Mesenchymal stem cell (in vitro differentiated cells and primary cell): Measurements from ENCODE around the gene MOCOS.

Source experiments
- DNase-seq: peaks from one replicate; pipeline ENCODE4 v3.0.0-alpha.2; 2013
- H2AFZ ChIP-seq: one replicate; pipeline ENCODE4 v1.6.1; 2013; ENCODE audit warnings: low read depth, mild to moderate bottlenecking, control low read depth, inconsistent platforms, low read length, moderate library complexity
- H2AK5ac ChIP-seq: 2 replicates; pipeline ENCODE4 v1.6.1; 2013; ENCODE audit warnings: low read length, moderate library complexity, mild to moderate bottlenecking, inconsistent platforms; ENCODE audit not compliant: severe bottlenecking
- H2BK120ac ChIP-seq: one replicate; pipeline ENCODE4 v1.6.1; 2013; ENCODE audit warnings: low read depth, mild to moderate bottlenecking, inconsistent platforms, low read length, moderate library complexity
- H2BK12ac ChIP-seq, 2 experiments: one replicate each; pipeline ENCODE4 v1.6.1; 2013; ENCODE audit warnings: inconsistent platforms in 2 of 2, low read length in 2 of 2, mild to moderate bottlenecking in 2 of 2, moderate library complexity in 2 of 2, control low read depth in 1 of 2
- H2BK15ac ChIP-seq: one replicate; pipeline ENCODE4 v1.6.1; 2013; ENCODE audit warnings: mild to moderate bottlenecking, low read depth, inconsistent platforms; ENCODE audit not compliant: poor library complexity, severe bottlenecking
- H2BK5ac ChIP-seq: 2 replicates; pipeline ENCODE4 v1.6.1; 2013; ENCODE audit warnings: low read depth, mild to moderate bottlenecking, low read length, control low read depth, inconsistent platforms; ENCODE audit not compliant: poor library complexity, severe bottlenecking
- H3K14ac ChIP-seq, 2 experiments: one replicate each; pipeline ENCODE4 v1.6.1; 2013; ENCODE audit warnings: inconsistent platforms in 2 of 2, low read length in 2 of 2, control low read depth in 1 of 2, mild to moderate bottlenecking in 1 of 2, moderate library complexity in 1 of 2
- H3K18ac ChIP-seq, 2 experiments: one replicate each; pipeline ENCODE4 v1.6.1; 2013; ENCODE audit warnings: inconsistent platforms in 2 of 2, low read length in 2 of 2, control low read depth in 1 of 2, low read depth in 1 of 2, mild to moderate bottlenecking in 1 of 2
- H3K23ac ChIP-seq, 2 experiments: one replicate each; pipeline ENCODE4 v1.6.1; 2013; ENCODE audit warnings: inconsistent platforms in 2 of 2, low read length in 2 of 2, mild to moderate bottlenecking in 2 of 2, moderate library complexity in 2 of 2, control low read depth in 1 of 2
- H3K27ac ChIP-seq: 2 replicates; pipeline ENCODE4 v1.5.1; 2013; ENCODE audit warnings: mild to moderate bottlenecking, moderate library complexity, low read length, control low read depth, inconsistent platforms; ENCODE audit not compliant: poor library complexity, severe bottlenecking
- H3K27me3 ChIP-seq, 2 experiments: 2 replicates each; pipeline versions ENCODE4 v1.6.1 to v1.7.0; 2013; ENCODE audit warnings: low read length in 2 of 2, mild to moderate bottlenecking in 2 of 2, moderate library complexity in 2 of 2, control low read depth in 1 of 2, inconsistent platforms in 1 of 2; ENCODE audit not compliant: control insufficient read depth in 1 of 2, insufficient read depth in 1 of 2
- H3K36me3 ChIP-seq, 2 experiments: 2 replicates each; pipeline versions ENCODE4 v1.6.1 to v1.7.0; 2013; ENCODE audit warnings: low read length in 2 of 2, control low read depth in 1 of 2, inconsistent platforms in 1 of 2, low read depth in 1 of 2, mild to moderate bottlenecking in 1 of 2; ENCODE audit not compliant: insufficient read depth in 2 of 2, control insufficient read depth in 1 of 2
- H3K4ac ChIP-seq, 2 experiments: one replicate each; pipeline ENCODE4 v1.6.1; 2013; ENCODE audit warnings: inconsistent platforms in 2 of 2, low read length in 2 of 2, mild to moderate bottlenecking in 2 of 2, moderate library complexity in 2 of 2, control low read depth in 1 of 2, low read depth in 1 of 2
- H3K4me1 ChIP-seq: 2 replicates; pipeline ENCODE4 v1.6.1; 2013; ENCODE audit warnings: low read depth, low read length, control low read depth; ENCODE audit not compliant: control insufficient read depth, insufficient read depth
- H3K4me2 ChIP-seq: 2 replicates; pipeline ENCODE4 v1.6.1; 2013; ENCODE audit warnings: low read length, mild to moderate bottlenecking, inconsistent platforms; ENCODE audit not compliant: poor library complexity, severe bottlenecking
- H3K4me3 ChIP-seq, 2 experiments: 2 replicates each; pipeline versions ENCODE4 v1.5.1 to v1.7.0; 2013; ENCODE audit warnings: low read length in 2 of 2, mild to moderate bottlenecking in 2 of 2, control low read depth in 1 of 2, low read depth in 1 of 2; ENCODE audit not compliant: insufficient read depth in 1 of 2
- H3K79me1 ChIP-seq: replicated peaks from 2 replicates; pipeline ENCODE4 v1.6.1; 2013; ENCODE audit warnings: mild to moderate bottlenecking, control low read depth, low read length, inconsistent platforms; ENCODE audit not compliant: poor library complexity, severe bottlenecking
- H3K9ac ChIP-seq: 2 replicates; pipeline ENCODE4 v1.7.0; 2013; ENCODE audit warnings: mild to moderate bottlenecking, low read length, moderate library complexity
- H3K9me3 ChIP-seq: 2 replicates; pipeline ENCODE4 v1.7.0; 2013; ENCODE audit warnings: mild to moderate bottlenecking, low read length; ENCODE audit not compliant: control insufficient read depth
- H4K8ac ChIP-seq: one replicate; pipeline ENCODE4 v1.6.1; 2013; ENCODE audit warnings: inconsistent platforms, mild to moderate bottlenecking, low read length, moderate library complexity
- H4K91ac ChIP-seq: one replicate; pipeline ENCODE4 v1.6.1; 2013; ENCODE audit warnings: mild to moderate bottlenecking, low read length, inconsistent platforms
- WGBS: methylation state at CpG from one replicate; pipeline ENCODE4 v1.1.7; 2013; ENCODE audit warnings: mixed read lengths; 5-methylcytosine and 5-hydroxymethylcytosine counted together

Gene MOCOS

GRCh38 chr18:36296650-36297416 is 109.5 kb downstream of the MOCOS start:
- no peak overlapping the region for H2BK12ac ChIP-seq
- H3K4me3 ChIP-seq = peak overlapping the region; percentile 82 to 91
- H3K9me3 ChIP-seq = no peaks in the 10 kb centered on the region
- H3K9ac ChIP-seq = peak overlapping the region; percentile 91
- no peak overlapping the region for H4K8ac ChIP-seq
- H2BK5ac ChIP-seq = peak overlapping the region; percentile 63
- no peaks in the 10 kb centered on the region for H3K36me3 ChIP-seq
- peak overlapping the region in 1 of 2 experiments; percentile 48 for H3K18ac ChIP-seq
- no peak overlapping the region for H4K91ac ChIP-seq
- H2AFZ ChIP-seq = no peak overlapping the region
- peaks cover 11% of the 10 kb centered on the region for H3K4me1 ChIP-seq
- H3K79me1 ChIP-seq = peaks cover 14% of the 10 kb centered on the region
- H2BK120ac ChIP-seq = no peak overlapping the region
- DNase-seq = peak; percentile 49
- no peak overlapping the region for H3K4ac ChIP-seq
- H2BK15ac ChIP-seq = no peak overlapping the region
- no peaks in the 10 kb centered on the region for H3K27me3 ChIP-seq
- no peak overlapping the region for H2AK5ac ChIP-seq
- no peak overlapping the region for H3K14ac ChIP-seq
- peak overlapping the region; percentile 82 for H3K27ac ChIP-seq
- H3K23ac ChIP-seq = no peak overlapping the region
- under 1% methylated on average over 46 of the region's 47 CpGs for WGBS
- peak overlapping the region; percentile 96 for H3K4me2 ChIP-seq

GRCh38 chr18:36297417-36298125 is 110.3 kb downstream of the MOCOS start, which contains the start of gene FHOD3:
FHOD3 (plus strand) TSS chr18:36297713; CDS start chr18:36297836, 123 bp downstream.
- Histone ChIP-seq H3K14ac (peak within 1 kb of the TSS in 1 of 2 experiments; percentile 7), H3K27ac (peak within 1 kb of the TSS; percentile 82), H2BK120ac (no peak within 1 kb of the TSS), H3K23ac (peak within 1 kb of the TSS in 1 of 2 experiments; percentile 25), H3K18ac (peak within 1 kb of the TSS in 1 of 2 experiments; percentile 48), H3K79me1 (peaks cover 14% of the 10 kb centered on the region), H4K8ac (no peak within 1 kb of the TSS), H3K9me3 (no peaks in the 10 kb centered on the region), H2AK5ac (no peak within 1 kb of the TSS), H4K91ac (no peak within 1 kb of the TSS), H3K27me3 (no peaks in the 10 kb centered on the region), H3K4me2 (peak within 1 kb of the TSS; percentile 96), H2AFZ (no peak within 1 kb of the TSS), H2BK15ac (no peak within 1 kb of the TSS), H3K9ac (peak within 1 kb of the TSS; percentile 91), H2BK12ac (no peak within 1 kb of the TSS), H3K4me1 (peaks cover 16% of the 10 kb centered on the region), H3K36me3 (no peaks in the 10 kb centered on the region), H3K4ac (peak within 1 kb of the TSS in 1 of 2 experiments; percentile 10), H2BK5ac (peak within 1 kb of the TSS; percentile 63), H3K4me3 (peak within 1 kb of the TSS; percentile 82 to 91)
- DNase-seq = peak; percentile 51
- WGBS = 2% methylated on average over 39 of the region's 91 CpGs

- H4K91ac ChIP-seq = no peak overlapping the region
- no peak overlapping the region for H2BK15ac ChIP-seq
- no peak overlapping the region for H3K27ac ChIP-seq
- WGBS = 4% methylated on average over 38 of the region's 67 CpGs
- H3K9ac ChIP-seq = peak overlapping the region; percentile 70
- no peak overlapping the region for H2AK5ac ChIP-seq
- H3K4ac ChIP-seq = peak overlapping the region in 1 of 2 experiments; percentile 10
- H3K23ac ChIP-seq = peak overlapping the region in 1 of 2 experiments; percentile 25
- H2BK5ac ChIP-seq = no peak overlapping the region
- no peak overlapping the region for H4K8ac ChIP-seq
- no peaks in the 10 kb centered on the region for H3K36me3 ChIP-seq
- H3K18ac ChIP-seq = no peak overlapping the region
- no peak overlapping the region for H2BK12ac ChIP-seq
- DNase-seq = no peak
- peaks cover 21% of the 10 kb centered on the region for H3K4me1 ChIP-seq
- no peak overlapping the region for H2BK120ac ChIP-seq
- H3K14ac ChIP-seq = no peak overlapping the region
- no peak overlapping the region for H2AFZ ChIP-seq
- H3K9me3 ChIP-seq = no peaks in the 10 kb centered on the region
- H3K79me1 ChIP-seq = peaks cover 18% of the 10 kb centered on the region
- no peaks in the 10 kb centered on the region for H3K27me3 ChIP-seq
- H3K4me3 ChIP-seq = peak overlapping the region; percentile 77 to 91
- H3K4me2 ChIP-seq = peak overlapping the region; percentile 85
Observed at GRCh38 chr18:36298126-36298741, 110.9 kb downstream of the MOCOS start.

GRCh38 chr18:36299015-36299414 is 111.7 kb downstream of the MOCOS start:
- no peaks in the 10 kb centered on the region for H3K9me3 ChIP-seq

More at GRCh38 chr18:36299015-36299414, 111.7 kb downstream of the MOCOS start:
- peaks cover 23% of the 10 kb centered on the region for H3K79me1 ChIP-seq
- no peaks in the 10 kb centered on the region for H3K27me3 ChIP-seq
- no peak overlapping the region for H2BK120ac ChIP-seq
- no peak overlapping the region for H2AFZ ChIP-seq
- H2BK5ac ChIP-seq = no peak overlapping the region
- no peaks in the 10 kb centered on the region for H3K36me3 ChIP-seq
- H4K91ac ChIP-seq = no peak overlapping the region
- H2BK12ac ChIP-seq = no peak overlapping the region
- H2BK15ac ChIP-seq = no peak overlapping the region
- no peak overlapping the region for H3K18ac ChIP-seq
- peak overlapping the region; percentile 59 for H3K4me2 ChIP-seq
- peaks cover 23% of the 10 kb centered on the region for H3K4me1 ChIP-seq
- WGBS = 92% methylated on average over 6 of the region's 6 CpGs
- no peak overlapping the region for H2AK5ac ChIP-seq
- no peak overlapping the region for H3K4me3 ChIP-seq
- DNase-seq = no peak
- no peak overlapping the region for H3K23ac ChIP-seq
- H3K14ac ChIP-seq = no peak overlapping the region
- no peak overlapping the region for H4K8ac ChIP-seq
- H3K9ac ChIP-seq = no peak overlapping the region
- no peak overlapping the region for H3K27ac ChIP-seq
- no peak overlapping the region for H3K4ac ChIP-seq
